GM10248 (cell line): ENCODE data around the gene FMR1.

Source experiments
- CTCF ChIA-PET: fragments of 300-600 bp; sonication (Branson Sonifier 250); formaldehyde crosslinking; extraction: SDS; loops from one replicate; lab custom pipeline; 2021; ENCODE audit warnings: antibody characterized with exemption; lab: Yijun Ruan, JAX
- POLR2A ChIA-PET: fragments of 350-650 bp; sonication (Branson Sonifier 250); formaldehyde crosslinking; extraction: SDS; loops from one replicate; lab custom pipeline; 2020; ENCODE audit warnings: antibody characterized with exemption; lab: Yijun Ruan, JAX
- DNase-seq: peaks from one replicate; pipeline ENCODE4 v3.0.0; 2012; ENCODE audit errors: extremely low spot score
- TF ChIP-seq, protein P1 (sequence below): IDR thresholded peaks from 2 replicates; pipeline ENCODE4 v1.5.1; 2012; ENCODE audit warnings: mild to moderate bottlenecking, low read depth; ENCODE audit errors: extremely low read depth, missing control alignments, control extremely low read depth

The FMR1 gene

DNA sequence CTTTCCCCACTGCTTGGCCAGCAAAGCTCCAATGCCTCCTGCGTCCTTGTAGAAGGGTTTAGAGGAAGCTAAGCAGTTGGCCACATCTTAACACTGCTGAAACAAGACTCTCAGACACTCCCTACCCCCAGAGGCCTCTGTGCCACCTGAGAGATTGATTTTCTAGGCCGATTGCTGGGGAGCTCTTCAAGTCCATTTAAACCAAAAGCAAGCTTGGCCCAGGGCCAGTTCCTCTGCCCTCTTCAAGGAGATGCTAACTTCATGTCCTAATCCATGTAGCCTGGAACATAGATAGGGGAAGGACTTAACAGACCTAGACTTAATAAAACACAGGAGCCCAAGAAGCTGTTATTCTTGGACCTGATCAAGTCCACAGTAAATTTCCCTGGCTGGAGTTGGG is 42.3 kb downstream of the FMR1 start:
- TF ChIP-seq, protein P1, sequence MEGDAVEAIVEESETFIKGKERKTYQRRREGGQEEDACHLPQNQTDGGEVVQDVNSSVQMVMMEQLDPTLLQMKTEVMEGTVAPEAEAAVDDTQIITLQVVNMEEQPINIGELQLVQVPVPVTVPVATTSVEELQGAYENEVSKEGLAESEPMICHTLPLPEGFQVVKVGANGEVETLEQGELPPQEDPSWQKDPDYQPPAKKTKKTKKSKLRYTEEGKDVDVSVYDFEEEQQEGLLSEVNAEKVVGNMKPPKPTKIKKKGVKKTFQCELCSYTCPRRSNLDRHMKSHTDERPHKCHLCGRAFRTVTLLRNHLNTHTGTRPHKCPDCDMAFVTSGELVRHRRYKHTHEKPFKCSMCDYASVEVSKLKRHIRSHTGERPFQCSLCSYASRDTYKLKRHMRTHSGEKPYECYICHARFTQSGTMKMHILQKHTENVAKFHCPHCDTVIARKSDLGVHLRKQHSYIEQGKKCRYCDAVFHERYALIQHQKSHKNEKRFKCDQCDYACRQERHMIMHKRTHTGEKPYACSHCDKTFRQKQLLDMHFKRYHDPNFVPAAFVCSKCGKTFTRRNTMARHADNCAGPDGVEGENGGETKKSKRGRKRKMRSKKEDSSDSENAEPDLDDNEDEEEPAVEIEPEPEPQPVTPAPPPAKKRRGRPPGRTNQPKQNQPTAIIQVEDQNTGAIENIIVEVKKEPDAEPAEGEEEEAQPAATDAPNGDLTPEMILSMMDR = no peak
- no peak for DNase-seq

DNA sequence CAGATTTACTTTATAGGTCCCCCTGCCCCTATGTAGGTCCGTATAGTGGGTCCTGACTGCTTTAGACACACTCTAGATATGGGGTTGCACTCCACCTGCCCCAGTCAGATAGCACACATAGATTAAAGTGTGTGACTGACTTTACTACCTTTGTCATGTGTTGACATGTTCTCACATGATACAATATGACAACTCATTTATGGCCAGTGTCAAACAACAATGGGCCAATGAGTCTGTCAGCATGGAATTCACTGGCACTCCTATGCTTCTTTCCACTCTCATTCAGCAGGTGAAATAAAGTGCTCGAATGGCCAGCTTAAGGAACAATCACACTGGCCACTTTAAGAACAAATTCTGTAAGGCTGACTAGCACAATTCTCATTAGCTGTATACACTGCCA is 45.6 kb downstream of the FMR1 start:
- TF ChIP-seq, protein P1 = no peak
- ChIA-PET POLR2A (no interaction called here), CTCF (no interaction called here)
- no peak for DNase-seq

More for the DNA sequence above, 42.3 kb downstream of the FMR1 start:
- ChIA-PET POLR2A (no interaction called here), CTCF (no interaction called here)

DNA sequence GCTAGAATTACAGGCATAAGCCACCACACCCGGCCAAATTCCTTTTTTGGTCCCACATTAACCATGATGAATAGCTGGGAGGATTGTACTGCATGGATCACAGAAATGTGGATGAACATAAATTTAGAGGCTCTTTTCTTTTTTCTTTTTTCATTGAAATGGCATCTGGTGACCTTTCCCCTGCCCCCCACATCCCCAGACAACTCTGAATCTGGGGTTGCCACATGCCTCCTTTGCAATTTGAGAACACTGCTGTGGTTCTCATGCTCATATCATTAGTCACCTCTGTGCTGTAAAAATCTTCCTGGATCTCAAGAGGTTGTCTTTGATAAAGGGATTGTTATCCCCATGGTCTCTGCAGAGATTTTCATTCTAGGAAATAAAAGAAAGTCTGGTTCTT is 46.6 kb downstream of the FMR1 start:
- TF ChIP-seq, protein P1 = no peak
- POLR2A ChIA-PET = no interaction called here
- CTCF ChIA-PET = no interaction called here
- no peak for DNase-seq

DNA sequence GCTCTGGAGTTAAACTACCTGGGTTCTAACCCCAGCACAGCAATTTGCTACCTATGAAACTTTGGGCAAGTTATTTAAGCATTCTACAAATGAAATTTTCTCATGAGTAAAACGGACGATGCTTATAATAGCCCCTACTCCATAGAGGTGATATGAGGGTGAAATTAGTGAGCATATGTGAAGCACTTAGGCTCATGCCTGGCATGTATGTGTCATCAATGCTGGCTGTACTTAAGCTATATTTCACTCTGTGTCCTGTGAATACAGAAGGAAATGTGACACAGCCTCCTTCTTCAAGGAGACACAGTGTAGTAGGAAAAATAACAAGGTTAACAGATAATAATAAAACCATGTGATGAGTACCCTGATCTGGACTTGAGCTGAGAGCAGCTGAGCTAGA is 49.0 kb downstream of the FMR1 start:
- CTCF ChIA-PET = no interaction called here
- DNase-seq = no peak
- TF ChIP-seq, protein P1 = no peak
- POLR2A ChIA-PET = no interaction called here

DNA sequence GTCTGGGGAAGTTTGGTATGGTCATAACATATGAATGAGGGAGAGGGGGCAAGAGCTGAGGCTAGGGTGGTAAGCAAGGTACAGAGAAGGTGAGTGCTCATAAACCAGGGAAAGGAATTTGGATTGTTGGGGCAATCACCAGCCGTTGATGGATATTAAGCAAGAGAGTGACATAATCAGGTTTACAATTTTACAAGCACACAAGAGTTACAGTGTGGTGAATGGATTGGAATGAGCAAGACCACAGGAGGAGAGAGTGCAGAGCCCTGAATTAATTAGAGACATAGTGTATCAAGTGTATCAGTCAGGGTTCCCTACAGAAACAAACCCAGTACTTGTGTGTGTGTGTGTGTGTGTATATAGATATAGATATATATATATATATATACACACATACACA is 50.8 kb downstream of the FMR1 start:
- TF ChIP-seq, protein P1 = no peak
- ChIA-PET POLR2A (no interaction called here), CTCF (no interaction called here)
- DNase-seq = no peak

DNA sequence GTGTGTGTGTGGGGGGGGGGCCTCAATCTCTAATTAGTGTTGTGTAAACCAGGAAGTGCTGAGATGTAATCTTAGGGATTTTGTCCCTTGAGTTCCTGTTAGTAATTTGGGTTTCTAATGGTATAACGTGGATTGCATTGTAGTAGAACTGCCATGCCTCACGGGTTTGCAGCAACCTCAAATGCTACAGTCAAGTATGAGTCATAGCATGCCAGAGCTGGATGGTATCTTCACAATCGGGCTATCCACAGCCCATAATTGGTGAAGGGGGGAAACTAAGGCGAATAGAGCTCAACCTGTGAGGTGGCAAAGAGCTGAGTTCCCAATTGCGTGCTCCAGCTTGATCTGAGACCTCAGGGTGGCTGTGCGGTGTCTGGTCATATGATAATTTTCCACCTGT is 67.2 kb downstream of the FMR1 start:
- ChIA-PET POLR2A (no interaction called here), CTCF (no interaction called here)
- TF ChIP-seq, protein P1 = no peak
- no peak for DNase-seq
